Ovary (tissue), 3 donors: ENCODE data around the gene IQCM.

Experiments
- POLR2A ChIP-seq: fragments of 450-650 bp; IDR thresholded peaks from one replicate; pipeline ENCODE4 v1.6.1; 2017; ENCODE audit warnings: antibody characterized with exemption, mild to moderate bottlenecking, moderate library complexity
- TF ChIP-seq, protein P1 (sequence below), 3 donors: fragments of 450-650 bp in 2 of 3; fragments of 200-600 bp in 1 of 3; IDR thresholded peaks; one replicate each; pipeline versions ENCODE4 v1.5.1 to v1.8.0; 2016 to 2022; ENCODE audit warnings: antibody characterized with exemption in 3 of 3, mild to moderate bottlenecking in 1 of 3
- donor health status: DM: no; HTN: no; CAD: no.

DNA sequence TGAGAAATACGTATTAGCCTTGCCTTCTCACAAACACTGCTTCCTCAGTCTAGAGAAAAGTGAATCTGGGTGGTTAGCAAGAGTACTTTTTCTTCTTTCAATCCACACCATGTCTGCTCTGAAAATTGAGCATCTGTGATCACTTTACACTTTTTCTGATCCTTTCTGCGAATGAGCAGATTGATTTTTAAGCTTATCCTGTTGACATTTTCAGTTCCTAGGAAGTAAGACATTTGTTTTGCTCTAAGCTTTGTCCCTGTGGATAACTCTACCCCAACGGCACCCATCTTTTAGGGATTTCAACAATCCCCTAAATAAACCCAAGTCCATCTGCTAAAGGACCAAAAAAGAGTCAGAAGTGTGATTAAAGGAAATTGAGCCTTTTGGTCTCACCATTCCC, 487.5 kb downstream of the IQCM start:
- TF ChIP-seq POLR2A, result no peak
- TF ChIP-seq, protein P1, sequence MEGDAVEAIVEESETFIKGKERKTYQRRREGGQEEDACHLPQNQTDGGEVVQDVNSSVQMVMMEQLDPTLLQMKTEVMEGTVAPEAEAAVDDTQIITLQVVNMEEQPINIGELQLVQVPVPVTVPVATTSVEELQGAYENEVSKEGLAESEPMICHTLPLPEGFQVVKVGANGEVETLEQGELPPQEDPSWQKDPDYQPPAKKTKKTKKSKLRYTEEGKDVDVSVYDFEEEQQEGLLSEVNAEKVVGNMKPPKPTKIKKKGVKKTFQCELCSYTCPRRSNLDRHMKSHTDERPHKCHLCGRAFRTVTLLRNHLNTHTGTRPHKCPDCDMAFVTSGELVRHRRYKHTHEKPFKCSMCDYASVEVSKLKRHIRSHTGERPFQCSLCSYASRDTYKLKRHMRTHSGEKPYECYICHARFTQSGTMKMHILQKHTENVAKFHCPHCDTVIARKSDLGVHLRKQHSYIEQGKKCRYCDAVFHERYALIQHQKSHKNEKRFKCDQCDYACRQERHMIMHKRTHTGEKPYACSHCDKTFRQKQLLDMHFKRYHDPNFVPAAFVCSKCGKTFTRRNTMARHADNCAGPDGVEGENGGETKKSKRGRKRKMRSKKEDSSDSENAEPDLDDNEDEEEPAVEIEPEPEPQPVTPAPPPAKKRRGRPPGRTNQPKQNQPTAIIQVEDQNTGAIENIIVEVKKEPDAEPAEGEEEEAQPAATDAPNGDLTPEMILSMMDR (IDR thresholded peaks at IDR 0.05), result no peak
